KOPT-K1 (cell line): ENCODE results near the gene GSE1.

Experiments used
- H3K27ac ChIP-seq: fragments of 200-600 bp; sonication (generic); 2 replicates; pipeline ENCODE4 v1.5.1; 2016; ENCODE audit warnings: antibody characterized with exemption, mild to moderate bottlenecking, low read depth, low read length; ENCODE audit not compliant: poor library complexity, severe bottlenecking
- H3K36me3 ChIP-seq: fragments of 200-600 bp; sonication (generic); 2 replicates; pipeline ENCODE4 v1.5.1; 2017; ENCODE audit warnings: antibody characterized with exemption, mild to moderate bottlenecking, low read length, moderate library complexity; ENCODE audit not compliant: insufficient read depth
- H3K9me3 ChIP-seq: fragments of 200-600 bp; sonication (generic); 2 replicates; pipeline ENCODE4 v1.5.1; 2017; ENCODE audit warnings: antibody characterized with exemption, low read length, mild to moderate bottlenecking; ENCODE audit not compliant: insufficient read depth, poor library complexity, severe bottlenecking

GSE1 gene

GRCh38 chr16:85570735-85571562 lies 42.2 kb upstream of the GSE1 start:
- Histone ChIP-seq H3K9me3 (peaks cover 16% of the 10 kb centered on the region), H3K27ac (peak overlapping the region; percentile 88), H3K36me3 (no peaks in the 10 kb centered on the region)

- H3K27ac ChIP-seq, result peak overlapping the region; percentile 88
Measured at GRCh38 chr16:85571563-85571812, 41.6 kb upstream of the GSE1 start.

GRCh38 chr16:85571813-85572619 lies 41.1 kb upstream of the GSE1 start:
- Histone ChIP-seq H3K36me3 (no peaks in the 10 kb centered on the region), H3K9me3 (peaks cover 16% of the 10 kb centered on the region), H3K27ac (peak overlapping the region; percentile 88)

More at GRCh38 chr16:85571563-85571812, 41.6 kb upstream of the GSE1 start:
- Histone ChIP-seq H3K36me3 (no peaks in the 10 kb centered on the region), H3K9me3 (peaks cover 16% of the 10 kb centered on the region)

GRCh38 chr16:85573045-85573695 lies 40.0 kb upstream of the GSE1 start:
- no peak overlapping the region for H3K27ac ChIP-seq
- peaks cover 16% of the 10 kb centered on the region for H3K9me3 ChIP-seq
- H3K36me3 ChIP-seq, result no peaks in the 10 kb centered on the region

GRCh38 chr16:85573696-85574641 lies 39.2 kb upstream of the GSE1 start:
- peaks cover 10% of the 10 kb centered on the region for H3K9me3 ChIP-seq
- no peaks in the 10 kb centered on the region for H3K36me3 ChIP-seq
- no peak overlapping the region for H3K27ac ChIP-seq

GRCh38 chr16:85574672-85575475 lies 38.2 kb upstream of the GSE1 start:
- Histone ChIP-seq H3K27ac (no peak overlapping the region), H3K36me3 (no peaks in the 10 kb centered on the region), H3K9me3 (peaks cover 1% of the 10 kb centered on the region)

GRCh38 chr16:85575920-85576319 lies 37.2 kb upstream of the GSE1 start:
- Histone ChIP-seq H3K36me3 (no peaks in the 10 kb centered on the region), H3K9me3 (no peaks in the 10 kb centered on the region), H3K27ac (no peak overlapping the region)

GRCh38 chr16:85576944-85577343 lies 36.2 kb upstream of the GSE1 start:
- no peaks in the 10 kb centered on the region for H3K9me3 ChIP-seq
- H3K27ac ChIP-seq, result no peak overlapping the region
- H3K36me3 ChIP-seq, result no peaks in the 10 kb centered on the region

- H3K36me3 ChIP-seq, result no peaks in the 10 kb centered on the region
- no peak overlapping the region for H3K27ac ChIP-seq
- H3K9me3 ChIP-seq, result no peaks in the 10 kb centered on the region
Measured at GRCh38 chr16:85577899-85578598, 35.1 kb upstream of the GSE1 start.

- Histone ChIP-seq H3K27ac (no peak overlapping the region), H3K9me3 (no peaks in the 10 kb centered on the region), H3K36me3 (no peaks in the 10 kb centered on the region)
Measured at GRCh38 chr16:85578599-85578948, 34.5 kb upstream of the GSE1 start.

- Histone ChIP-seq H3K27ac (no peak overlapping the region), H3K9me3 (no peaks in the 10 kb centered on the region), H3K36me3 (no peaks in the 10 kb centered on the region)
Measured at GRCh38 chr16:85579191-85579590, 33.9 kb upstream of the GSE1 start.

GRCh38 chr16:85579923-85580580 lies 33.1 kb upstream of the GSE1 start:
- Histone ChIP-seq H3K36me3 (no peaks in the 10 kb centered on the region), H3K27ac (no peak overlapping the region), H3K9me3 (no peaks in the 10 kb centered on the region)

GRCh38 chr16:85580684-85581083 lies 32.4 kb upstream of the GSE1 start:
- Histone ChIP-seq H3K36me3 (no peaks in the 10 kb centered on the region), H3K27ac (no peak overlapping the region), H3K9me3 (no peaks in the 10 kb centered on the region)
